Thyroid gland (tissue), 4 donors: ENCODE data around the gene ZNF107. TPM values are rescaled to one million over a fixed set of nuclear protein-coding genes. Genes with fewer than 3 reads are reported as not detected.
A peak's percentile ranks its signal among the peaks of the same experiment; 100 is the strongest.
"Not testable (repeated sequence)": the region's sequence is repeated elsewhere in the genome, so short reads cannot be mapped to it uniquely, and the experiment has no call there.

Experiments used
- DNase-seq, 2 donors: peaks; one replicate each; pipeline ENCODE4 v3.0.0-alpha.2; 2019
- H3K27ac ChIP-seq, 3 donors: fragments of 200-600 bp; sonication (generic); 1 replicate in 2 of 3; 2 replicates in 1 of 3; pipeline ENCODE4 v1.5.1; 2016 to 2019; ENCODE audit warnings: mild to moderate bottlenecking in 1 of 3, moderate library complexity in 1 of 3
- H3K27me3 ChIP-seq: fragments of 200-600 bp; sonication (generic); one replicate; pipeline ENCODE4 v1.5.1; 2019
- H3K36me3 ChIP-seq, 2 donors: fragments of 200-600 bp; sonication (generic); one replicate each; pipeline ENCODE4 v1.5.1; 2016 to 2019
- H3K4me1 ChIP-seq, 2 donors: fragments of 200-600 bp; sonication (generic); one replicate each; pipeline ENCODE4 v1.5.1; 2017 to 2019
- H3K4me3 ChIP-seq, 3 donors: fragments of 200-600 bp; sonication (generic); replicated peaks in 1 of 3; 1 replicate in 2 of 3; 2 replicates in 1 of 3; pipeline ENCODE4 v1.5.1; 2016; ENCODE audit warnings: mild to moderate bottlenecking in 1 of 3
- H3K9me3 ChIP-seq: fragments of 200-600 bp; sonication (generic); one replicate; pipeline ENCODE4 v1.5.1; 2017
- CTCF ChIP-seq, 6 experiments: fragments of 200-600 bp in 3 of 6; fragments of 450-650 bp in 3 of 6; sonication (generic) in 3 of 6; IDR thresholded peaks; one replicate each; pipeline ENCODE4 v1.5.1; 2016 to 2019; ENCODE audit warnings: antibody characterized with exemption in 6 of 6, mild to moderate bottlenecking in 2 of 6, inconsistent platforms in 1 of 6, moderate library complexity in 1 of 6
- POLR2A ChIP-seq, 2 donors: fragments of 450-650 bp; IDR thresholded peaks; one replicate each; pipeline ENCODE4 v1.6.1; 2017; ENCODE audit warnings: antibody characterized with exemption in 2 of 2, mild to moderate bottlenecking in 2 of 2, moderate library complexity in 1 of 2
- WGBS, 2 donors: methylation state at CpG; one replicate each; pipeline ENCODE4 v1.1.5; 2017; 5-methylcytosine and 5-hydroxymethylcytosine counted together
- intact Hi-C: fragments of 100-400 bp; cut with DNase I; formaldehyde crosslinking; loops from one replicate; pipeline ENCODE4 v1.15.1; 2023
- total RNA-seq, 4 donors: library from RNA; depleted of rRNA; stranded (reverse); fragments of >200 nt; gene quantifications; one replicate each; pipeline ENCODE4 v1.2.3, GENCODE V29; 2016

The ZNF107 gene
- total RNA-seq, 4 donors from 2014 or later: 8.5 to 16.4 (median 12.9) TPM

- WGBS, 2 donors: 96 to 100% methylated on average over 1 of the region's 1 CpG
- peaks cover 7 to 19% of the 10 kb centered on the region in 2 donors for H3K4me1 ChIP-seq
- no peak for TF ChIP-seq CTCF (IDR thresholded peaks at IDR 0.05)
- no peak for TF ChIP-seq POLR2A (IDR thresholded peaks at IDR 0.05)
- peak overlapping the region in 2 of 3 donors; percentile 54 to 56 for H3K27ac ChIP-seq
- H3K4me3 ChIP-seq: no peak overlapping the region
- H3K36me3 ChIP-seq: peaks cover 8 to 11% of the 10 kb centered on the region in 2 donors
- H3K9me3 ChIP-seq: no peaks in the 10 kb centered on the region
- H3K27me3 ChIP-seq: no peaks in the 10 kb centered on the region
- DNase-seq: no peak
- intact Hi-C loops: no loop called here
Observed at GRCh38 chr7:64687249-64687648, 21.3 kb downstream of the ZNF107 start.

- DNase-seq: no peak
- TF ChIP-seq CTCF (IDR thresholded peaks at IDR 0.05) (no peak), POLR2A (IDR thresholded peaks at IDR 0.05) (no peak)
- intact Hi-C loops: no loop called here
- H3K36me3 ChIP-seq: peaks cover 7 to 11% of the 10 kb centered on the region in 2 donors
- WGBS, 2 donors: 99% methylated on average over 2 of the region's 2 CpGs
- H3K4me1 ChIP-seq: peaks cover 7 to 19% of the 10 kb centered on the region in 2 donors
- no peak overlapping the region for H3K4me3 ChIP-seq
- H3K27me3 ChIP-seq: no peaks in the 10 kb centered on the region
- H3K27ac ChIP-seq: no peak overlapping the region
- H3K9me3 ChIP-seq: no peaks in the 10 kb centered on the region
Observed at GRCh38 chr7:64688988-64689387, 23.1 kb downstream of the ZNF107 start.

GRCh38 chr7:64691831-64692230, 25.9 kb downstream of the ZNF107 start:
- H3K9me3 ChIP-seq: no peaks in the 10 kb centered on the region
- TF ChIP-seq POLR2A (IDR thresholded peaks at IDR 0.05) (no peak), CTCF (IDR thresholded peaks at IDR 0.05) (no peak)
- no peak for DNase-seq
- H3K4me3 ChIP-seq: no peak overlapping the region
- intact Hi-C loops: no loop called here
- peaks cover 0 to 5% of the 10 kb centered on the region in 2 donors for H3K4me1 ChIP-seq
- H3K27ac ChIP-seq: no peak overlapping the region
- peaks cover 0 to 4% of the 10 kb centered on the region in 2 donors for H3K36me3 ChIP-seq
- H3K27me3 ChIP-seq: no peaks in the 10 kb centered on the region

- WGBS, 2 donors: 97 to 98% methylated on average over 12 of the region's 12 CpGs
- H3K27ac ChIP-seq, H3K36me3 ChIP-seq, DNase-seq, H3K9me3 ChIP-seq, H3K4me1 ChIP-seq, H3K4me3 ChIP-seq, H3K27me3 ChIP-seq, intact Hi-C loops: not testable (repeated sequence)
Observed at GRCh38 chr7:64697863-64698262, 31.9 kb downstream of the ZNF107 start.

- WGBS, 2 donors: 98 to 99% methylated on average over 2 of the region's 2 CpGs
- H3K4me3 ChIP-seq: no peak overlapping the region
- H3K27me3 ChIP-seq: no peaks in the 10 kb centered on the region
- no peaks in the 10 kb centered on the region for H3K4me1 ChIP-seq
- H3K9me3 ChIP-seq: no peaks in the 10 kb centered on the region
- TF ChIP-seq CTCF (IDR thresholded peaks at IDR 0.05) (no peak), POLR2A (IDR thresholded peaks at IDR 0.05) (no peak)
- no peak overlapping the region for H3K27ac ChIP-seq
- no peak for DNase-seq
- peaks cover 0 to 13% of the 10 kb centered on the region in 2 donors for H3K36me3 ChIP-seq
- intact Hi-C loops: no loop called here
Observed at GRCh38 chr7:64706625-64707292, 40.8 kb downstream of the ZNF107 start.

DNA sequence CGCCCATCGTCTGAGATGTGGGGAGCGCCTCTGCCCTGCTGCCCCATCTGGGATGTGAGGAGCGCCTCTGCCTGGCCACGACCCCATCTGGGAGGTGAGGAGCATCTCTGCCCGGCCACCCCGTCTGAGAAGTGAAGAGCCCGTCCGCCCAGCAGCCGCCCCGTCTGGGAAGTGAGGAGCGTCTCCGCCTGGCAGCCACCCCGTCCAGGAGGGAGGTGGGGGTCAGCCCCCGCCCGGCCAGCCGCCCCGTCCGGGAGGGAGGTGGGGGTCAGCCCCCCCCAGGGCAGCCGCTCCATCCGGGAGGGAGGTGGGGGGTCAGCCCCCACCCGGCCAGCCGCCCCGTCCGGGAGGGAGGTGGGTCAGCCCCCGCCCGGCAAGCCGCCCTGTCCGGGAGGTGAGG, 52.0 kb downstream of the ZNF107 start:
- intact Hi-C loops, H3K4me1 ChIP-seq, H3K36me3 ChIP-seq, H3K4me3 ChIP-seq, DNase-seq, H3K9me3 ChIP-seq, H3K27me3 ChIP-seq, H3K27ac ChIP-seq: not testable (repeated sequence)
- 93% methylated on average over 8 of the region's 29 CpGs; no CpG with 5 or more reads in 1 of the 2 donors for WGBS, 2 donors
